ENCODE data around the gene ST3GAL4. TPM values are rescaled to one million over a fixed set of nuclear protein-coding genes. Genes with fewer than 3 reads are reported as not detected.
A peak's percentile ranks its signal among the peaks of the same experiment; 100 is the strongest.
"Not testable (repeated sequence)": the region's sequence is repeated elsewhere in the genome, so short reads cannot be mapped to it uniquely, and the experiment has no call there.

ST3GAL4 gene
- total RNA-seq, 1 donor from 2014 or later = 61.4 TPM

GRCh38 chr11:126375726-126376125 lies 20.2 kb downstream of the ST3GAL4 start:
- H3K27me3 ChIP-seq = no peaks in the 10 kb centered on the region
- peak in 1 of 2 donors; percentile 39 for DNase-seq (ENCODE audit: low spot score in 2 of 2)
- no peaks in the 10 kb centered on the region for H3K36me3 ChIP-seq

GRCh38 chr11:126378763-126379162 lies 23.3 kb downstream of the ST3GAL4 start:
- Histone ChIP-seq H3K36me3 (peaks cover 0 to 2% of the 10 kb centered on the region in 2 donors), H3K4me1 (no peaks in the 10 kb centered on the region), H3K27me3 (no peaks in the 10 kb centered on the region), H3K27ac (no peak overlapping the region), H3K9me3 (no peaks in the 10 kb centered on the region), H3K4me3 (no peak overlapping the region)
- intact Hi-C loops (cut with DNase I) = no loop called here
- DNase-seq (ENCODE audit: low spot score in 2 of 2) = no peak
- TF ChIP-seq, protein P1, sequence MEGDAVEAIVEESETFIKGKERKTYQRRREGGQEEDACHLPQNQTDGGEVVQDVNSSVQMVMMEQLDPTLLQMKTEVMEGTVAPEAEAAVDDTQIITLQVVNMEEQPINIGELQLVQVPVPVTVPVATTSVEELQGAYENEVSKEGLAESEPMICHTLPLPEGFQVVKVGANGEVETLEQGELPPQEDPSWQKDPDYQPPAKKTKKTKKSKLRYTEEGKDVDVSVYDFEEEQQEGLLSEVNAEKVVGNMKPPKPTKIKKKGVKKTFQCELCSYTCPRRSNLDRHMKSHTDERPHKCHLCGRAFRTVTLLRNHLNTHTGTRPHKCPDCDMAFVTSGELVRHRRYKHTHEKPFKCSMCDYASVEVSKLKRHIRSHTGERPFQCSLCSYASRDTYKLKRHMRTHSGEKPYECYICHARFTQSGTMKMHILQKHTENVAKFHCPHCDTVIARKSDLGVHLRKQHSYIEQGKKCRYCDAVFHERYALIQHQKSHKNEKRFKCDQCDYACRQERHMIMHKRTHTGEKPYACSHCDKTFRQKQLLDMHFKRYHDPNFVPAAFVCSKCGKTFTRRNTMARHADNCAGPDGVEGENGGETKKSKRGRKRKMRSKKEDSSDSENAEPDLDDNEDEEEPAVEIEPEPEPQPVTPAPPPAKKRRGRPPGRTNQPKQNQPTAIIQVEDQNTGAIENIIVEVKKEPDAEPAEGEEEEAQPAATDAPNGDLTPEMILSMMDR (IDR thresholded peaks at IDR 0.05) = no peak

More at GRCh38 chr11:126375726-126376125, 20.2 kb downstream of the ST3GAL4 start:
- Histone ChIP-seq H3K4me3 (no peak overlapping the region), H3K4me1 (no peaks in the 10 kb centered on the region), H3K27ac (no peak overlapping the region), H3K9me3 (no peaks in the 10 kb centered on the region)
- TF ChIP-seq, protein P1 (IDR thresholded peaks at IDR 0.05) = no peak
- intact Hi-C loops (cut with DNase I) = no loop called here

DNA sequence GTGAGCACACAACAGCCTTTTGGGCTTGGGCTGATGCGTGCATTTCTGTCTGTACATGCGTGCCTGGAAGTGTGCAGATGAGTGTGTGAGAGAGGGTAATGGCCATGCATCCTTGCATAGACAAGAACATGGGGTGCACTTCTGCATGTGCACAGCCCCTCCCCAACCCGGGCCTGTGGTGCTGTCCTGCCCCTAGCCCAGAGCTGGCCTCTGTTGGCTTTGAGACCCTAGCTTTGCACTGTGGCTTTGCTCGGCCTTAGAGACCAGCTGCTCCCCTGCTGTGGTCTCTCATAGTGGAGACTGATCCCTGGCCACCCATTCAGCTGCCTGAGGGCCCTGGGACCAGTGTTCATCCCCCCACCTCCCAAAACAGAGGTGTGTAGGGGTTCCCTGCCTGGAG lies 25.4 kb downstream of the ST3GAL4 start:
- no peaks in the 10 kb centered on the region for H3K9me3 ChIP-seq
- H3K4me3 ChIP-seq = no peak overlapping the region
- no peak overlapping the region for H3K27ac ChIP-seq
- TF ChIP-seq, protein P1 (IDR thresholded peaks at IDR 0.05) = no peak
- no peaks in the 10 kb centered on the region for H3K27me3 ChIP-seq
- intact Hi-C loops (cut with DNase I) = no loop called here
- H3K4me1 ChIP-seq = no peaks in the 10 kb centered on the region
- DNase-seq (ENCODE audit: low spot score in 2 of 2) = no peak
- H3K36me3 ChIP-seq = peaks cover 0 to 2% of the 10 kb centered on the region in 2 donors

DNA sequence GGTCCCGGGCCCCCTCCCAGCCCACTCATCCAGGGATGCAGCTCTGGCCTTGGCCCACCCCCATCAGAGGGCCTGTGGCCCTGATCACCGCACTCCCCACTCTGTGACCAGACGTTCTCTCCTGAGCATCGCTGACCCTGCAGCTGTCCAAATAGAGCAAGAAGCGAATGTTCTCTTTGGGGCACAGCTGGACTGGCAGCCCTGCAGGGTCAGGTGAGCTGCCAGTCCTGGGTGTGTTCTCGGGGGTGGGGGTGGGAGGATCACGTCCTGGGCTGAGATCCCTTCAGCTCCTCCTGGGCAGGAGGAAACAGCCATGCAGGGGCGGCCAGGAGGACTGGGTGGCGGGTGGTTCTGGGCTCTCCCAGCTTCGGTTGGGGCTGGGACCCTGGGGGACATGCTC lies 26.5 kb downstream of the ST3GAL4 start:
- intact Hi-C loops (cut with DNase I); H3K4me1 ChIP-seq; H3K36me3 ChIP-seq; DNase-seq (ENCODE audit: low spot score in 2 of 2); H3K27me3 ChIP-seq; H3K27ac ChIP-seq; H3K4me3 ChIP-seq; H3K9me3 ChIP-seq: not testable (repeated sequence)

DNA sequence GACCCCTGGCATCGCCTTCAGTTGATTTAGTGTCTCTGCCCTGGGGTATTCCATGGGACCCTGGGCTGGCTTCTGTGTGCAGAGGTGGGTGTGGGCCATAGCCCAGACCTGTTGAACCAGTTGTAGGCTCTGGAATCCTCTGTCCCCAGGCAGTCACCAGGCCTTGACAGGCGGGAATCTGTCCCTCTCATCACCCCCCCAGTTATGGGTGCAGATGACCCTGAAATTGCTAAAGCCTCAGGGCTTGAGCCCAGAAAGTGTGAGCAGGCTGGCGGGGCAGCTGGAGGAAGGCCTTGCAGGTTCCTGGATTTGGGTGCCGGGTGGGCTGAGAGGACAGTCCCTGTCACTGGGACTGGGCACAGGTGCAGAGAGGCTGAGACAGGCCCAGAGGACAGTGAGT lies 27.2 kb downstream of the ST3GAL4 start:
- H3K36me3 ChIP-seq; H3K27me3 ChIP-seq; H3K4me3 ChIP-seq; H3K4me1 ChIP-seq; H3K9me3 ChIP-seq; intact Hi-C loops (cut with DNase I); DNase-seq (ENCODE audit: low spot score in 2 of 2); H3K27ac ChIP-seq: not testable (repeated sequence)

DNA sequence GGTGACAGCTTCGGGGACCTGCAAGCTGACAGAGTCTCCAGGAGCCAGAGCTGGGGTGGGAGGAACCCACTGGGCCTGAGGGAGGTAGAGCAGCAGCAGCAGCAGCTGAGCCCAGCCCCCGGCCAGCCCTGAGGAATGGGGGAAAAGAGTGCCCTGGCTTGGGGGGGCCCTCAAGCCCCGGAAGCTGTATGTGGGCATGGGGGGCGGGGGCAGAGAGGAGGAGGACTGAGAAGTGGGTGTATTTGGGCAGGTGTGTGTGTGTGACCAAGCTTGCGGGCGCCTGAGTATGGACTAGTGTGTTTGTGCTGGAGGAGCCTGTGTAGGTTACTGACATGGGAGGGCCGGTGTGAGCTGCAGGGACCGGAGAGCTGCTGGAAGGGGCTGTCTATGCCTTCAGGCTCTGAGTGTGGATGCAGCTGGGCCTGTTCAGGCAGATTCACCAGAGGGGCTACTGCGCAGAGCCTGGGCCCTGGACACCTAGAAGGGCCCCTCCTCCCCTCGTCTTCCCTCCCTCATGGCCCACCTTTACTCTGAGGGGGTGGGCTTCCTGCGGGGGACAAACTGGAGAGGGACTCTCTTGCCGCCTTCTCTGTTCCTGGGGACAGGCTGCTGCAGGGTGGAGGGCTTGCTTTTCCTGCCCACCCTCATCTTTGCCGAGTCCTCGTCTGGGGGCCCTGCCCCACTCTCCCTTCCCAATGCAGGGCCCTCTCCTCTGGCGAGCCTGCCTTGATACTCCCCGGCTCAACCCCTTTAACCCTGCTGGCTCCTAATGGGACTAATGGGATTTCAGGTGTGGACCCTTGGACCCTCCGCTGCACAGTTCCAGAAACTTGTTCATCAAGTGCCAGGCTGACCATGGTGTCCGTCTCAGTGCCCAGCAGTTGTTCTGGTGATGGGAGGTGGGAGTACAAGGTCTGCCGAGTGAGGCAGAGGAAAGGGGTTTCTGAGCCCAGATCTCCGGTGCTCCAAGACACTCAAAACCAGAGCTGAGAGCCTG lies 28.2 kb downstream of the ST3GAL4 start:
- Histone ChIP-seq H3K4me1 (no peaks in the 10 kb centered on the region), H3K27ac (no peak overlapping the region), H3K27me3 (no peaks in the 10 kb centered on the region), H3K4me3 (no peak overlapping the region), H3K9me3 (no peaks in the 10 kb centered on the region), H3K36me3 (peaks cover 0 to 2% of the 10 kb centered on the region in 2 donors)
- intact Hi-C loops (cut with DNase I) = no loop called here
- TF ChIP-seq, protein P1 (IDR thresholded peaks at IDR 0.05) = no peak
- DNase-seq (ENCODE audit: low spot score in 2 of 2) = no peak

All from ascending aorta (tissue), 2 donors.